ENCODE data around the gene ZNF236.

ZNF236 gene

DNA sequence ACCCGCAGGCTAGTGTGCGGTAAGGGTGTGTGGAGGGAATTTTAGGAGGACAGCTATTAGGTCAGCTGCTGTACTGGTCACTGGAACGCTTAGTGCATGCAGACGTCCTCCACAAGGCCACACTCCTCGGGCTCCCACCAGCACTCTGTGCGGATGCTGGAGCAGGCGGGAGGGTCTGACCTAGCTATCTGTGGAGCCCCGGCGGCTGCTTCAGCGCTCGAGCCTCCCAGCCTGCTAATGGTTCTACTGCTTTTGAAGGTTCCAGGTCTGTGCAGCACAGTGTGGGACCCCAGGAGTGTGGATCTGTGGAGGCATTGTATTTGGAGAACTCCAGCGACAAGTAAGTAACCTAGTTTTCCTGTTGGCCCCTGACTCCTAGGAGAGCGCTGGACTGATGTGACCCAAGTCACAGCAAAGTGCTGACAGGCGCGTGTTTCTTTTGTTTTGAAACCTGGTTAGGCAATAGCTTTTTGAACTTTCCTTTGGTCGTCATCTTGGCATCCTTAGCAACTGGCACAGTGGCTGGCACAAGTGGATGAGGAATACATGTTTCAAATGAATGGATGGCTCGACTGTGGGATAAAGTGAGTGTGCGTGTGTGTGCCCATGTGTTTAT, 113.5 kb downstream of the ZNF236 start:
- Histone ChIP-seq H3K36me3 (ENCODE audit: control insufficient read depth in 1 of 2, insufficient read depth in 2 of 2, low read length in 2 of 2) (peaks cover 21 to 27% of the 10 kb centered on the region in 2 experiments), H2BK12ac (ENCODE audit: low read length) (no peak overlapping the region), H4K91ac (ENCODE audit: low read depth, low read length) (no peak overlapping the region), H3K4me2 (ENCODE audit: low read length) (no peak overlapping the region), H3K9me3 (ENCODE audit: insufficient read depth, low read depth, low read length) (peaks cover 3% of the 10 kb centered on the region), H3K27me3 (ENCODE audit: insufficient read depth, low read length) (no peaks in the 10 kb centered on the region), H3K4me3 (ENCODE audit: low read depth, low read length) (no peak overlapping the region), H2BK5ac (ENCODE audit: low read depth, low read length, poor library complexity) (no peak overlapping the region), H3K79me1 (ENCODE audit: low read length) (no peaks in the 10 kb centered on the region), H4K12ac (ENCODE audit: low read depth, low read length) (no peak overlapping the region), H3K4ac (ENCODE audit: low read depth, low read length) (no peak overlapping the region), H3K18ac (ENCODE audit: low read length) (no peak overlapping the region), H2AK5ac (ENCODE audit: low read length) (no peak overlapping the region), H3K79me2 (ENCODE audit: control insufficient read depth, insufficient read depth, low read length, poor library complexity) (no peaks in the 10 kb centered on the region), H3K4me1 (ENCODE audit: control insufficient read depth in 1 of 2, insufficient read depth in 2 of 2, low read length in 2 of 2) (no peaks in the 10 kb centered on the region), H3K9ac (ENCODE audit: low read length) (no peak overlapping the region), H3K14ac (ENCODE audit: low read length) (no peak overlapping the region), H2AFZ (ENCODE audit: insufficient read depth, low read length, poor library complexity) (no peak overlapping the region), H3K27ac (ENCODE audit: low read depth, low read length) (no peak overlapping the region), H3K23ac (ENCODE audit: low read length) (no peak overlapping the region), H2BK120ac (ENCODE audit: insufficient read depth, low read length, poor library complexity) (no peak overlapping the region), H4K8ac (ENCODE audit: low read depth, low read length) (no peak overlapping the region)
- no peak for DNase-seq
- WGBS (ENCODE audit: extremely low coverage, insufficient coverage, insufficient read length), result no CpG with 5 or more reads among the region's 18 CpGs

- peaks cover 3% of the 10 kb centered on the region for H3K9me3 ChIP-seq (ENCODE audit: insufficient read depth, low read depth, low read length)
- peaks cover 21 to 27% of the 10 kb centered on the region in 2 experiments for H3K36me3 ChIP-seq (ENCODE audit: control insufficient read depth in 1 of 2, insufficient read depth in 2 of 2, low read length in 2 of 2)
- no peaks in the 10 kb centered on the region for H3K79me1 ChIP-seq (ENCODE audit: low read length)
- H3K14ac ChIP-seq (ENCODE audit: low read length), result no peak overlapping the region
- no peak for DNase-seq
- H3K27me3 ChIP-seq (ENCODE audit: insufficient read depth, low read length), result no peaks in the 10 kb centered on the region
- no peak overlapping the region for H3K4me3 ChIP-seq (ENCODE audit: low read depth, low read length)
- no CpG with 5 or more reads among the region's 11 CpGs for WGBS (ENCODE audit: extremely low coverage, insufficient coverage, insufficient read length)
- H3K4ac ChIP-seq (ENCODE audit: low read depth, low read length), result no peak overlapping the region
- no peak overlapping the region for H4K12ac ChIP-seq (ENCODE audit: low read depth, low read length)
- no peaks in the 10 kb centered on the region for H3K4me1 ChIP-seq (ENCODE audit: control insufficient read depth in 1 of 2, insufficient read depth in 2 of 2, low read length in 2 of 2)
- no peak overlapping the region for H3K4me2 ChIP-seq (ENCODE audit: low read length)
- H2AK5ac ChIP-seq (ENCODE audit: low read length), result no peak overlapping the region
- no peak overlapping the region for H3K23ac ChIP-seq (ENCODE audit: low read length)
- no peak overlapping the region for H3K9ac ChIP-seq (ENCODE audit: low read length)
- no peak overlapping the region for H2BK12ac ChIP-seq (ENCODE audit: low read length)
- no peak overlapping the region for H4K91ac ChIP-seq (ENCODE audit: low read depth, low read length)
- no peak overlapping the region for H3K18ac ChIP-seq (ENCODE audit: low read length)
- no peaks in the 10 kb centered on the region for H3K79me2 ChIP-seq (ENCODE audit: control insufficient read depth, insufficient read depth, low read length, poor library complexity)
- H4K8ac ChIP-seq (ENCODE audit: low read depth, low read length), result no peak overlapping the region
- H2BK5ac ChIP-seq (ENCODE audit: low read depth, low read length, poor library complexity), result no peak overlapping the region
- no peak overlapping the region for H2AFZ ChIP-seq (ENCODE audit: insufficient read depth, low read length, poor library complexity)
- H3K27ac ChIP-seq (ENCODE audit: low read depth, low read length), result no peak overlapping the region
- no peak overlapping the region for H2BK120ac ChIP-seq (ENCODE audit: insufficient read depth, low read length, poor library complexity)
Measured at GRCh38 chr18:76936877-76937276, 114.5 kb downstream of the ZNF236 start.

- H3K9ac ChIP-seq (ENCODE audit: low read length), result no peak overlapping the region
- no peak overlapping the region for H3K4me2 ChIP-seq (ENCODE audit: low read length)
- H2AK5ac ChIP-seq (ENCODE audit: low read length), result no peak overlapping the region
- no peak overlapping the region for H4K12ac ChIP-seq (ENCODE audit: low read depth, low read length)
- no peak overlapping the region for H4K8ac ChIP-seq (ENCODE audit: low read depth, low read length)
- no peak overlapping the region for H4K91ac ChIP-seq (ENCODE audit: low read depth, low read length)
- no peaks in the 10 kb centered on the region for H3K79me1 ChIP-seq (ENCODE audit: low read length)
- no peak overlapping the region for H3K23ac ChIP-seq (ENCODE audit: low read length)
- H2BK5ac ChIP-seq (ENCODE audit: low read depth, low read length, poor library complexity), result no peak overlapping the region
- peaks cover 20 to 24% of the 10 kb centered on the region in 2 experiments for H3K36me3 ChIP-seq (ENCODE audit: control insufficient read depth in 1 of 2, insufficient read depth in 2 of 2, low read length in 2 of 2)
- H3K4me3 ChIP-seq (ENCODE audit: low read depth, low read length), result no peak overlapping the region
- H2AFZ ChIP-seq (ENCODE audit: insufficient read depth, low read length, poor library complexity), result no peak overlapping the region
- no peaks in the 10 kb centered on the region for H3K4me1 ChIP-seq (ENCODE audit: control insufficient read depth in 1 of 2, insufficient read depth in 2 of 2, low read length in 2 of 2)
- H3K27ac ChIP-seq (ENCODE audit: low read depth, low read length), result no peak overlapping the region
- peak in 1 of 2 donors; percentile 46 for DNase-seq
- no peak overlapping the region for H2BK120ac ChIP-seq (ENCODE audit: insufficient read depth, low read length, poor library complexity)
- H3K18ac ChIP-seq (ENCODE audit: low read length), result no peak overlapping the region
- no peaks in the 10 kb centered on the region for H3K27me3 ChIP-seq (ENCODE audit: insufficient read depth, low read length)
- no peak overlapping the region for H2BK12ac ChIP-seq (ENCODE audit: low read length)
- no peak overlapping the region for H3K4ac ChIP-seq (ENCODE audit: low read depth, low read length)
- peaks cover 2% of the 10 kb centered on the region for H3K9me3 ChIP-seq (ENCODE audit: insufficient read depth, low read depth, low read length)
- no peak overlapping the region for H3K14ac ChIP-seq (ENCODE audit: low read length)
- H3K79me2 ChIP-seq (ENCODE audit: control insufficient read depth, insufficient read depth, low read length, poor library complexity), result no peaks in the 10 kb centered on the region
- no CpG with 5 or more reads among the region's 1 CpG for WGBS (ENCODE audit: extremely low coverage, insufficient coverage, insufficient read length)
Measured at GRCh38 chr18:76937597-76937996, 115.2 kb downstream of the ZNF236 start.

- Histone ChIP-seq H3K14ac (ENCODE audit: low read length) (no peak overlapping the region), H3K27me3 (ENCODE audit: insufficient read depth, low read length) (no peaks in the 10 kb centered on the region), H2BK5ac (ENCODE audit: low read depth, low read length, poor library complexity) (no peak overlapping the region), H2AK5ac (ENCODE audit: low read length) (no peak overlapping the region), H3K23ac (ENCODE audit: low read length) (no peak overlapping the region), H3K9me3 (ENCODE audit: insufficient read depth, low read depth, low read length) (peaks cover 1% of the 10 kb centered on the region), H3K4me1 (ENCODE audit: control insufficient read depth in 1 of 2, insufficient read depth in 2 of 2, low read length in 2 of 2) (no peaks in the 10 kb centered on the region), H3K9ac (ENCODE audit: low read length) (no peak overlapping the region), H3K36me3 (ENCODE audit: control insufficient read depth in 1 of 2, insufficient read depth in 2 of 2, low read length in 2 of 2) (peaks cover 17 to 21% of the 10 kb centered on the region in 2 experiments), H2BK12ac (ENCODE audit: low read length) (no peak overlapping the region), H4K91ac (ENCODE audit: low read depth, low read length) (no peak overlapping the region), H3K18ac (ENCODE audit: low read length) (no peak overlapping the region), H2BK120ac (ENCODE audit: insufficient read depth, low read length, poor library complexity) (no peak overlapping the region), H3K4me3 (ENCODE audit: low read depth, low read length) (no peak overlapping the region), H3K79me2 (ENCODE audit: control insufficient read depth, insufficient read depth, low read length, poor library complexity) (no peaks in the 10 kb centered on the region), H2AFZ (ENCODE audit: insufficient read depth, low read length, poor library complexity) (no peak overlapping the region), H3K27ac (ENCODE audit: low read depth, low read length) (no peak overlapping the region), H4K8ac (ENCODE audit: low read depth, low read length) (no peak overlapping the region), H3K4me2 (ENCODE audit: low read length) (no peak overlapping the region), H3K4ac (ENCODE audit: low read depth, low read length) (no peak overlapping the region), H3K79me1 (ENCODE audit: low read length) (no peaks in the 10 kb centered on the region), H4K12ac (ENCODE audit: low read depth, low read length) (no peak overlapping the region)
- WGBS (ENCODE audit: extremely low coverage, insufficient coverage, insufficient read length), result no CpG with 5 or more reads among the region's 12 CpGs
- no peak for DNase-seq
Measured at GRCh38 chr18:76938619-76939018, 116.3 kb downstream of the ZNF236 start.
